GM12891 (cell line): ENCODE data around the gene RASL10A.
A peak's percentile ranks its signal among the peaks of the same experiment; 100 is the strongest.
"Not testable (repeated sequence)": the region's sequence is repeated elsewhere in the genome, so short reads cannot be mapped to it uniquely, and the experiment has no call there.

Experiments
- DNase-seq: peaks from one replicate; pipeline ENCODE4 v3.0.0; 2011; ENCODE audit warnings: low spot score; ENCODE audit not compliant: insufficient read length
- FAIRE-seq: peaks from 2 replicates; lab custom pipeline; 2011; peaks lifted over from hg19 to GRCh38; lab: Jason Lieb, UNC
- PAX5 ChIP-seq: IDR thresholded peaks from 2 replicates; pipeline ENCODE4 v1.6.1; 2011; ENCODE audit warnings: low read length, moderate library complexity, mild to moderate bottlenecking; ENCODE audit not compliant: insufficient read depth, severe bottlenecking
- POLR2A ChIP-seq: IDR thresholded peaks from 2 replicates; pipeline ENCODE4 v1.6.1; 2011; ENCODE audit warnings: low read depth, low read length, control low read depth
- POLR2AphosphoS5 ChIP-seq: IDR thresholded peaks from 2 replicates; pipeline ENCODE4 v1.6.1; 2011; ENCODE audit warnings: low read depth, low read length, control low read depth
- POU2F2 ChIP-seq: IDR thresholded peaks from 2 replicates; pipeline ENCODE4 v1.6.1; 2011; ENCODE audit warnings: low read depth, mild to moderate bottlenecking, control low read depth, low read length, moderate library complexity
- SPI1 ChIP-seq: IDR thresholded peaks from 2 replicates; pipeline ENCODE4 v1.6.1; 2011; ENCODE audit warnings: low read depth, low read length, control low read depth
- TAF1 ChIP-seq: IDR thresholded peaks from 2 replicates; pipeline ENCODE4 v1.6.1; 2011; ENCODE audit warnings: low read depth, low read length, control low read depth

Gene RASL10A

GRCh38 chr22:29346659-29347058 lies 31.2 kb upstream of the RASL10A start:
- no peak for TF ChIP-seq TAF1
- FAIRE-seq, result no peak
- no peak for DNase-seq

DNA sequence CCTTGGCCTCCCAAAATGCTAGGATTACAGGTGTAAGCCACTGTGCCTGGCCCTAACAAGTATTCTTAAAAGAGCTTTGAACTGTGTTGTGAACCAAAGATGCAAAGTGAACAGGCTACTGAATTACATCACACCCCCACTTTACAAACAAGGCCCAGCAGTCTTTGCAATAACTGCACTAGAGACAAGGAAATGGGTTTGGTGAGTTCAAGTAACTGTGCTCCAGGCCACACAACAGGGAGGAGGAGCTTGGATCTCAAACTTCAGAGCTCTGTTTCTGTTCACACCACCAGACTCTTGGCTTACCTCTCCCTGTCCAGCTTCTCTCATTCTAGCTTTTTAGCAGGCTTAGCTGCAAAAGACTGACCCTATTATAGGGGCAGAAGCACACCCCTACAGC lies 30.4 kb upstream of the RASL10A start:
- DNase-seq (no peak), FAIRE-seq (no peak)
- TF ChIP-seq PAX5 (no peak), SPI1 (no peak), TAF1 (no peak), POLR2AphosphoS5 (no peak), POLR2A (no peak), POU2F2 (no peak)

GRCh38 chr22:29344889-29345288 lies 29.4 kb upstream of the RASL10A start:
- not testable (repeated sequence) for FAIRE-seq, DNase-seq

DNA sequence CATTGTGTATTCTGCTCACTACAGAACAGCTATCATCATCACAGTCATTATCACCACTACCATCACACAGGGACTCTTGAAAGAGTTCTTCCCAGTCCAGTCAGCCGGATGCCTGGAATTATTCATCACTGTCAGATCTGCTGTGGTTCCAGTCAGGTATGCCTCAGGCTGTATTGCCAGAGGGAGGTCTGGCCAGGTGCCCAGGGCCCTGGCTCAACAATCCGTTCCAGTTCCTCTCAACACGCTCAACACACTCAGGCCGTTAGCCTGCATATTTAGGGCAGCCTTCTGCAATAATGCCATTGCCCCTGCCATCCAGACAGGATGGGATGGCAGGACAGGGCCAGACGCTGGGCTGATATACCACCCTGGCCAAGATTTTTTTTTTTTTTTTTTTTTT lies 28.6 kb upstream of the RASL10A start:
- FAIRE-seq, result peak; percentile 13
- DNase-seq, result no peak
- TF ChIP-seq POU2F2 (no peak), POLR2A (no peak)

DNA sequence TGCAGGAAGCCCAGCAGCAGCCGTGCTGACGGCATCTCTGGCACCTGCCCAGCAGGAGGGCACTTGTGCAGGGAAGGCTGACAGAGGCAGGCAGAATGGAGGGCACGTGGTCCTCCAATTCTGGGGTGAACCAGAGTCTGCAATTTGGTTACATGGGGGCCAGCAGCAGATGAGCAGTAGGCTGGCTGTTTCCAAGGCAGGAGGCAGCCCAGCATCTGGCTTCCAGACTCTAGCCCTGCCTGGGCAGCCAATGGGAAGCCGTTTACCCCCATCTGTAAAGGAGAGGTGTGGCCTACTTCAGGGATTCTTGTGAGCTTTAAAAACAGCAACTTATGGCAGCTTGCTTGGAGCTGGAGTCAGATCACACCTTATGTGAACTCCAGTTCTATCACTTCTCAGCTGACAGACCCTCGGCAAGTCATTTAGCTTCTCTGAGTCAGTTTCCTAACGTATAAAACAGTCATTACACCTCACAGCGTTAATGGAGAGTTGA lies 27.9 kb upstream of the RASL10A start:
- FAIRE-seq (no peak), DNase-seq (no peak)
- TF ChIP-seq PAX5, result no peak
- TF ChIP-seq POLR2A, result no peak
- TF ChIP-seq SPI1, result no peak
- TF ChIP-seq POU2F2, result no peak
- TF ChIP-seq TAF1, result no peak
- no peak for TF ChIP-seq POLR2AphosphoS5

DNA sequence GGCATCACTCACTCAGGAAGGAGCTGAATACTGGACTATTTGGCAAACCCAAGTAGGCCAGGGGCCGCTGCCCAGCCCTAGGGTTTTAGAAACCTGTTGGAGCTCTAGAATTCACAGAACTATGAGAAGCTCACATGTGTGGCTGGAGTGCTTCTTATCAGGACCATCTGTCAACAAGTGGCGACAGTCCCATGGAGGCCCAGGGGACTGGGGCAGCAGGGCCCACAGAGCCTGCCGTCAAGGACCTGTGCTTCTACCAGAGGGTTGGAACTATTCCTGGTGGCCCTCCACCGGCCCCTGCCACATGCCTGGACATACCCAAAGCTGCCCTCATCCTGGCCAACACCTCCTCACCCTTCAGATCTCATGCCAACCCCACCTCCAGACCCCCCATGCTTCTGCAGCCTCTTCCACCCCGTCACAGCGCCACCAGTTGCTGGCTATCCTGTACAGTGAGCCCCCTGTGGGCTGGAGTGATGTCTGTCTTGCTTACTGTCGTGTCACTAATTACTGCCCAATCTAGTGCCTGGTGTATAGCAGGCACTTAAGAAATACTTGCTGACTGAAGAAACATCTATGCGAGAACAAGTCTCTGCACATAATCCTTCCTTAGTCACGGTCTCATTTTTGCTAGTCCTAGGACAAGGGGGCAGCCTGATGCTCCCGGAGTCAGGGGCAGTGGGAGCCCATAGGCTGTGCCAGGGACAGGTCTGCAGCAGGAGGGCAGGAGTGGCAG lies 27.2 kb upstream of the RASL10A start:
- TF ChIP-seq POLR2AphosphoS5 (no peak), TAF1 (no peak), POU2F2 (no peak), PAX5 (no peak), SPI1 (no peak), POLR2A (no peak)

GRCh38 chr22:29342177-29342576 lies 26.7 kb upstream of the RASL10A start:
- FAIRE-seq (no peak), DNase-seq (no peak)
- TF ChIP-seq POLR2AphosphoS5 (no peak), POLR2A (no peak), TAF1 (no peak)

More for the DNA sequence above, 27.2 kb upstream of the RASL10A start:
- DNase-seq (no peak), FAIRE-seq (no peak)

- TF ChIP-seq SPI1, result no peak
- FAIRE-seq (no peak), DNase-seq (no peak)
Measured at GRCh38 chr22:29341849-29342127, 26.3 kb upstream of the RASL10A start.

DNA sequence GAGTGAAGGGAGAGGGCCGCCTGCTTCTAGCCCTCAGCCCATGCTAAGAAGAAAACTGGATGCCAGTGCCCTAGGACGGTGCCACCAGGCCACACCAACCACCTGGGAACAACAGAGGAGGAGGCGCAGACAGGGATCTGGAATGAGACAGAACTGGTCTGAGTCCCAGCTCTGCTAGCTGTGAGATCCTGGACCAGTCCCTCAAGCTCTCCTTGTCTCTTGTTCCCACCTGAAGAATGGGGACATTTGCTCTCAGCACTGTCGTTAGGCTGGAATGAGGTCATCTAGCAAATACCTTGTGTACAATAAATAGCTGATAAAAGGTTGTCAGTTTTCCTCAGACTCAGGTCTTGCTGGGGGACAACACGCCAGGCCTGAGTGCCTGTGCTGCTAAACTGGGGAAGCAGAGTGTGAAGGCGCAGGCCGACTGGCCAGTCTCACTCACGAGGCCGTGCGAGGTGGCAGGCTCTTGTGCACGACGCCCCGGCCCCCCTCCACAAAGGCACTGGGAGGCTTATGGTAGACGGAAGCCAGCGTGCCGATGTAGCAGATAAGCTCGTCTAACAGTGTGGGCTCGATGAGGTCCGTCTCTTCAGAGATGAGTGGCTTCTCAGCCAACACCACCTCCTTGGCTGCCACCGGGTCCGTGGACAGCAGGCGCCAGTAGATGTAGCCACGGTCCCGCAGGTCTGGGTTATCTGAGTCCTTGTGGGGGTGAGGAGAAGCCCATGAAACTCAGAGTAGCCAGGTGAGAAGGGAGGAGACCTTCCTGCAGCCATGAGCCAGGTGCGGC lies 25.8 kb upstream of the RASL10A start:
- DNase-seq, result no peak
- no peak for FAIRE-seq
- TF ChIP-seq PAX5 (no peak), POLR2A (no peak), TAF1 (no peak), POU2F2 (no peak), POLR2AphosphoS5 (no peak), SPI1 (no peak)

- TF ChIP-seq POLR2AphosphoS5 (no peak), SPI1 (no peak), TAF1 (no peak), PAX5 (no peak), POU2F2 (no peak), POLR2A (no peak)
- FAIRE-seq (no peak), DNase-seq (no peak)
Measured at GRCh38 chr22:29340566-29340965, 25.1 kb upstream of the RASL10A start.
